Globus pallidus (tissue), 1 donor: ENCODE results near the gene FUNDC2.

Source experiments
- DNase-seq: peaks from one replicate; pipeline ENCODE4 v3.0.0-alpha.2; 2015; ENCODE audit warnings: low spot score

FUNDC2 gene

GRCh38 chrX:155023907-155024833 is 2.5 kb upstream of the FUNDC2 start:
- no peak for DNase-seq

DNA sequence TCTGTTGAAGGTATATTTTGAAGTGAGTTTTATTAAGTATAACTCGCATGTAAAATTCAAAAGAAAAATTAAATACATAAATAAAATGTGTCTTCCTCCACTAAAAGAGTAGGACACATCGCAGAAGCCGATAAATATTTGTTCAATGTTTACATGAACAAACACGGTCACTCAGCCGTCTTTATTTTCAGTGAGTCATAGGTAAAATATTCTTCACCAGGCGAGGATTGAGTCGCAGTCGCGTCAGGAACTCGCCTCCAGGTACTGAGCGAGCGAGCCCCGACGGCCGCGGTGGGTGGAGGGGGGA is 271 bp upstream of the FUNDC2 start:
- DNase-seq = no peak

DNA sequence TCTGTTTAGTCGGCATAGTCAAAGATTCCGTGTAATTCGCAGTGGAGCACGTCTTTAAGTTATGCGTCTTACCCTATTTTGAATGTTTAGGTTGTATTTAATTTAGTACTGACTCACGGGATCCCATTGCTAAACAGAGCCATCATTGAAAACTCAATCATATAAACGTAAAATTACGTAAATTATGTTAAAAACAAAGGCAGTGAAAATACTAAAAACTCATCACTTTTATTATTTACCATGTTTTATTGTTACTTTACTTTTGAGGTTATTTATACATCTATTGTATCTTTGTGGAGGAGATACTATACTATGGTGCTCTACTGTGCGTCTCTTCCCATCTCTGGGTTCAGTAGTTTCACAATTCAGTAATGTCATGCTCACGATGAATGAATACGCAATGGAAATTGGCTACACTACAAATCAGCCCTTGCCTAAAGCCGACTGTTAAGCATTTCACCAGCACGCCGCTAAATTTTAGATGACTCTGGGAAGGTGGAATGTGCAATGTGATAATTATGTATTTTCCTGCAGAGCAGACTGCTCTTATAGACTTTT is 944 bp downstream of the FUNDC2 start:
- peak; percentile 29 for DNase-seq

DNA sequence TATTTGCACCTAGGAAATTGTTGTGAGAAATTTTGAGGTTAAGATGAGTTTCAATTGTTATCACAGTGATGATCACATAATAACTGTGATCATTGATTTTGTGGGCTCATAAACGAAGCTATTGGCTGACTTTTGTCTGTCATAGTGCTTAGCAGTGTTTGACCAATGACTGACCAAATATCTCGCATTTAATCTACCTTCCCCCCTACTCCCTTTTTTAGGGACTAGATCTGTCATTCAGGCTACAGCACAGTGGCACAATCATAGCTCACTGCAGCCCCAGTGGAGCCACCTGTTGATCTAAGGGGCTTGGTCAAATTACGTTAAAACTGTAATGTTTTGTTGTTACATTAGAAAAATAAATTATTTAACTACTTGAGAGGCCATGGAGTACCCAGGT is 1.5 kb downstream of the FUNDC2 start:
- DNase-seq = no peak

DNA sequence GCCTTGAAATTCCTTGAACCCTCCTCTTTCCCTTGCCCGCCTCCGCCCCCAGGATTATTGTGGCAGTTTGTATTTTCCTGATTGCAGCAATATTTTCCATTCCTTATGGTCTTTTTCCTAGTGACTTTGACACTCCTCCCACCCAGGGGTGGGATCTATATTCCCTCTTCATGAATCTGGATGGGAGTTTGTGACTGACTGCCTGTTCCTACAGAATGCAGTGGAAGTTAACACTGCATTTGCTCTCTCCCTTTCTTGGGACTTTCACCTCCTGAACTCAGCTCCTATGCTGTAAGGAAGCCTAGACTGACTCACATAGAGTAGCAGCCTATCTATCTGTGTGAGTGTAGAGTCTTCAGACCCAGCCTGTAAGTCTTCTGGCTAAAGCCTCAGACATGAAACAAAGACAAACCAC is 2.2 kb downstream of the FUNDC2 start:
- no peak for DNase-seq

DNA sequence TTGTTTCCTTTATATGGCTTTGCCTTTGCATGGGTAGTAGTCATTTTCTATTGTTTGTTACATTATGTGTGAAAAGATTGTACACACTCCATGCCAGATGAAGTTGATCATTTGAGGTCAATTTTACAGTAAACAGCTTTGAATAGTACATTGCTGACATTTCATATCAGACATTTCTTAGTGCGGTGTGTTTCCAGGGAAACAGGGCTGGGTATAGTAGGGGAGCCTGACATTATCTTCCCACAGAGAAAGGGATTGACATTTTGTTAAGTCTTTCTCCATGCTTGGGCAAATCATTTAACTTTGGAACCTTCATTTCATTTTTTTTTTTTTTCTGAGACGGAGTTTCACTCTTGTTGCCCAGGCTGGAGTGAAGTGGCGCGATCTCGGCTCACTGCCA is 5.0 kb downstream of the FUNDC2 start:
- no peak for DNase-seq

DNA sequence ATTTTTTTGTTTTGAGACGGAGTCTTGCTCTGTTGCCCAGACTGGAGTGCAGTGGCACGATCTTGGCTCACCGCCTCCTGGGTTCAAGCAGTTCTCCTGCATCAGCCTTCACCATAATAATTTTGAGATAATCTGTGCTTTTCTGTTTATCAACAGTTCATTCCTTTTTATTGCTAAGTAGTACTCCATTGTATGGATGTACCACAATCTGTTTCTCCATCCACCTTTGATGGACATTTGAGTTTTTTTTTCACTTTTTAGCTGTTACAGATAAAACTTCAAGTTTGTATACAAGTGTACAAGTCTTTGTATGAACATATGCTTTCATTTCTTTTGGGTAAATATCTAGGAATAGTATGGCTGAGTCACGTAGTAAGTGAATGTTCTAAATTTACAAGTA is 9.0 kb downstream of the FUNDC2 start:
- DNase-seq = no peak

GRCh38 chrX:155046129-155046810 is 19.6 kb downstream of the FUNDC2 start:
- no peak for DNase-seq

- no peak for DNase-seq
Measured at GRCh38 chrX:155046811-155047528, 20.3 kb downstream of the FUNDC2 start.

DNA sequence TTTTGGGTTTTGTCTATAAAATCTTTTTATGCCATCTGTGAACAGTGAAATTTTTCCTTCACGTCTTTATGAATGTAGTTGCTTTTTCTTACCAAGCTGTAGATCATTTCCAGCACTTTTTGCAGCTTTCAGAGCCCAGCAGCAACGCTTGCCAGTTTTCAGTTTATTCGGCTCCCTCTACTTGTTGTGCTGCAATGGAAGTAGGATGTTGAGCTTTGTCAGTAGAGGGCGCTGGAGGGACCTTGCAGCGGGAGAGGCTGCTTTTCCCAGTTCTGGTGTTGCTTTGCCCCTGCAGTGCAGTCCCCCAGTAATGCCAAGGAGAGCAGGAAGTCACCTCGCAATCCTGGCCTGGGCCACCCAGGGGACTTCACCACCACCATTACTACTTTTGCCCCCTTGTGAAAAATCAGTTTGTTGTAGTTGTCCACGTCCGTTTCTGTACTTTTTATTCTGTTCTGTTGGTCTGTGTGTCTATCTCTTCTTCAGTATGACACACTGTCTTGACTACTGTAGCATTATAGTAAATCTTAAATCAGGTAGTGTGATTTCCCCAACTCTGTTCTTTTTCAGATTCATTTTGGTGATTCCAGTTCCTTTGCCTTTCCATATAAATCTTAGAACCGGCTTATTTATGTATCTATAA is 22.5 kb downstream of the FUNDC2 start:
- DNase-seq = peak; percentile 59

DNA sequence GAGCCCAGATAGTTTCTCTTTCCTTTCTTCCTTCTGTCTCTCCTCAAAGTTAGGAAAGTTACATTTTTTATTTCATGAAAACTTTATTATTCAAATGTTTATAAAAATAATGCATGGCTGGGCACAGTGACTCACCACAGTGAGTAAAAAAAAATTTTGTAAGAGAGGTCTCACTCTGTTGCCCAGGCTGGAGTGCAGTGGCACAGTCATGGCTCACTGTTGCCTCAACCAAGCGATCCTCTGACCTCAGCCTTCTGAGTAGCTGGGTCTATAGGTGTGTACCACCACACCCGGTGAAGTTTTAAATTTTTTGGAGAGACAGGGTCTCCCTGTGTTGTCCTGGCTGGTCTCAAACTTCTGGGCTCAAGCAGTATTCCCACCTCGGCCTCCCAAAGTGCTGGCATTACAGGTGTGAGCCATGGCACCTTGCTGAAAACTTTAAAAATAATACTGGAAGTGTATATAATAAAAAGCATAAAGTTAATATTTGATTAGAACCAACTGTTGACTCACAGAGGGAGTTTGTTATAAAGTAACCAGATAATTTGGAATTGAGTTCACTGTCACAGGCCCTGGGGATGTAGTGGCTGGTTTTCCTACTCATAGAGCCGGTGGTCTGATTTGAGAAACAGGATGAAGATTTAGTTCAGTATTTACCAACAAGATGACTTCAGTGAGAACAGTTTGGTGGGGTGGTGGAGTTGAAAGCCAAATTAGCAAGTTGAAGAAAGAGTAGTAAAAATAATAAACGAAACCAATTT is 26.3 kb downstream of the FUNDC2 start:
- DNase-seq = no peak

DNA sequence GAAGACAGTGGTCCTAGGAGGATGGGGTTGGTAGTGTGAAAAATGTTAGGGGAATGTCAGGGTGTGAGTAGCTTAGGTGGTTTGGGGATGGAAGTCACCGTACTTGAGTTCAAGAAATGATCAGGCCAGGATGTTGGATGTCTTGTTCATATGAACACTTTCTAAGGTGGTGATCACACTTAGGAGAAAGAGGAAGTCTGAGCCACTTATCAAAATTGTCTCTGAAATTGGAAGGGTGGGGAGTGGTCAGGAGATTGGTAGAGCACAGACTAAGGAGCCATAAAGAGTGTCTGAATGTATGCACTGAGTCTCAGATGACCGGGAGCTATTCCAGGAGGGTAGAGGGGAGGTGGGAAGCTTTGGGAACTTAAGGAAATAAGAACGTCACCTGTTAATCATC is 27.0 kb downstream of the FUNDC2 start:
- DNase-seq = no peak

DNA sequence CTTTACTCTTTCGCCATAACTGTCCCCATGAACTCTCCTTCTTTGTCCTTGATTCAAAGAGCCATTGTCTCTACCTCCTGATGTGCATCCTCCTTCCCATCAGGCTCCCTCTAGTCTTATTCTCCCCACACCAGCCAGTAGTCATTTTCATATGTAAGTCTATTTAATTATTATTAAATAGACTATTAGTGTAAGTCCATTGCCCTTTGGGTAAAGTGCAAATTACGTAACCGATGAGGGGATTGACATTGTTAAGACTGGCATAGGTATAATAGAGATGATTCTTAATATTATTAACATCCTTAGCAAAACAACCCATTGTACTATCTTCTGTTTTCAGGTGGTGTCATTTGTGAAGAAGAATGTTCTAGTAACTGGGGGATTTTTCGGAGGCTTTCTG is 27.6 kb downstream of the FUNDC2 start:
- DNase-seq = peak; percentile 16

DNA sequence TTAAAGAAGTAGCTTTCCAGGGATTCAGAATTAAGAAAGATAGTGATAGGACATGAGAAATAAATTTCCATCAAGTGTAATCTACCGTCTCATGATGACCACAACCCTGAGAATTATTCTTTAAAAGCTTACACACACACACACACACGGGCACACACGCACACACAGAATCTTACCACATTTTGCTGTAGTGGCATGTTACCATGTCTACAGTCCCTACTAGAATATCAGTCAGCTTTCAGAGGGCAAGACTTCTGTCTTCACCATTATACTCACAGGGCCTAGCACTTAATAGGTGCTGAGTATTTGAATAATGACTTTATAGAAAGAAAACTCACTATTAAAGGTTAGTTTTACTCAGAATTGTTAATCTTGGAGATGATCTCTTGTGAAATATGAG is 28.9 kb downstream of the FUNDC2 start:
- DNase-seq = no peak

- DNase-seq = no peak
Measured at GRCh38 chrX:155056471-155056870, 29.8 kb downstream of the FUNDC2 start.

GRCh38 chrX:155056877-155057792 is 30.5 kb downstream of the FUNDC2 start:
- DNase-seq = peak; percentile 67

DNA sequence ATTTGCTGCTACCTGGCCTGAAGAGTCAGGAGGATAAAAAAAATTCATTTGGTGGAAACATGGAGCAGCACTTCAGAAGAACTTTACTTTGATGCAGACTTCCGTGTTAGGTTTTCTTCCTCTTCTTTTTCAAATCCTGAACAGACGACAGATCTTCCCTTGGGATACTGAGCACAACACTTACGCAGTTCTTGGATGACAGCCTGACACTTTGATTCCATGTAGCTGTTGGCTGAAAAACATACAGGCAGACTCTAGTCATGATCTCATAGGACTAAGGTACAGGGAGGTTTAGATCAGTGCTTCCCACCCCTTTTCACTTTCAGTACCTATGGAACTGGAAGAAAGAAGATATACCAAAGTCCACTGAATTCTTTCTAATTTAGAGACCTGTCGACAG is 35.1 kb downstream of the FUNDC2 start:
- no peak for DNase-seq

DNA sequence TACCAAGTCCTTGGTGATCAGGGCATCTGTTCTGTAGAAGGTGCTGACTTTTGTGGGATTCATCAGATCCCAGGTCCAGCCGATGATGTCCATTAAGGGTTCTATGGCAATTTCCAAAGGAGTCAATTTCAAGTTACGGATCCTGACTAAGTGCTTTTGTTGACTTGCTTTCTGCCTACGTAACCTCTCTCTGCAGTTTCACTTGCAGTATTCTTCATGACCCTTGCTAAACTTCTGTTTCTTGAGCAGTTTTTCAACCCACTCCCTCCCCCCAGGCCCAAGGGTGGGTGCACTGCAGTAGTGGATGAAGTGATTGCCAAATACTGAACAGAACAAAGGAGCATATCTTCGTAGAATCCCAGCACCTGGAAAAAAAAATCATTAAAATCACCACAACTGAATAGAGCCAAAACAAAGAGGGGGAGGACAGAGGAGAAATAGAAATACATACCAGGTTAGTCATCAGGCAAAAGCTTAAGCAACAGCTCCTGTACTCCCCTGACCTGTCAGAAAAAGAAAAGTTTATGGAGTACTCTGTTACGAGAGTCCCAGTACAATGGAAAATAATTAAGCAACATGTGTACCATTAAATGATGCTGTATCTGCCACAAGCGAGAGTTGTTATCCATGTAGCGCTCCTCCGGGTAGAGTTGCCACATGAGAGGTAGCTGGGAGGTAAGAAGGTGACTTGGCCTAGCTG is 38.5 kb downstream of the FUNDC2 start:
- DNase-seq = no peak

DNA sequence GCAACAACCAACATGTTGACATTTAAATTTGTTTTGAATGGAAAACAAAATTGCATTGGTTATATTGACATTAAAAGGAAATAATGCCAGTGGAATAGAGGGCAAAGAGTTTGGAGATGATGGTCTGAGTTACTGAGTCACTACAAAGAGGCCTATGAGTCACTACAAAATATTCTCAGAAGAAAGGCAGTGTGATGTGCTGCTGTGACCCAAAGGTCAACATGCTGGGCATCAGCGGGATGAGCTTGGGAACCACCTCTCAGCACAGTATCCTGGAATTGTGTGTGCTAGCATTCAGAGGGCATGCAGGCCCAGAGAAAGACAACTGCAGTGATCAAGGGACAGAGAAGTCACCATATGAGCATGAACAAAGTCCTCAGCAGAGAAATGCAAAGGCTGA is 41.5 kb downstream of the FUNDC2 start:
- no peak for DNase-seq

DNA sequence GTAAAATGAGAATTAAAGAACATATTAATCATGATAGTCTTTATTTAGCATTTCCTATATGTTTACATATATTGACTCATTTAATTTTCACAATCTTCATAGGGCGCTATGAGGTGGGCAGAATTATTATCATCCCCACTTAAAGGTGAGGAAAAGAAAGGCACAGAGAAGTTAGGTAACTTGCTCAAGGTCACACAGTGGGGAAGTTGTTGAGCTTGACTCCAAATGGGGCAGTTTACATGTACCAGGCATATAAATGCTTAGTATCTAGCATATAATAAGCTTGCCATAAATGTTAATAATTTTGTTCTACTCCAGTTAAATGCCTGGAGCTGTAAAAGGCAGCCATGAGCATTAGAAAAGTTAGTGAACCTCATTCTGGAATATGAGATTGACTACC is 42.8 kb downstream of the FUNDC2 start:
- DNase-seq = no peak
